BJ (cell line): ENCODE results near the gene RASSF5. TPM values are rescaled to one million over a fixed set of nuclear protein-coding genes. Genes with fewer than 3 reads are reported as not detected.

Experiments used
- CTCF ChIA-PET: fragments of 350-600 bp; formaldehyde crosslinking; extraction: SDS; loops from one replicate; lab custom pipeline; 2021; ENCODE audit warnings: antibody characterized with exemption, inconsistent platforms; lab: Yijun Ruan, JAX
- POLR2A ChIA-PET: fragments of 300-600 bp; sonication (Branson Sonifier 250); formaldehyde crosslinking; extraction: SDS; loops from one replicate; lab custom pipeline; 2021; ENCODE audit warnings: antibody characterized with exemption; lab: Charles Lee
- DNase-seq: peaks from one replicate; pipeline ENCODE4 v3.0.0-alpha.2; 2011; ENCODE audit warnings: low read depth
- H3K27me3 ChIP-seq: 2 replicates; pipeline ENCODE4 v1.6.0; 2011; ENCODE audit warnings: low read length; ENCODE audit not compliant: control insufficient read depth, insufficient read depth
- H3K36me3 ChIP-seq: 2 replicates; pipeline ENCODE4 v1.5.1; 2011; ENCODE audit warnings: low read length; ENCODE audit not compliant: control insufficient read depth, insufficient read depth
- H3K4me3 ChIP-seq: 2 replicates; pipeline ENCODE4 v1.5.1; 2011; ENCODE audit warnings: low read depth, mild to moderate bottlenecking, control low read depth, low read length
- polyA plus RNA-seq: library from polyadenylated mRNA; depleted of rRNA; stranded (reverse); fragments of >200 nt; gene quantifications from 2 replicates; pipeline ENCODE4 v1.2.3, GENCODE V29; 2011
- TF ChIP-seq, protein P1 (sequence below): IDR thresholded peaks from 2 replicates; pipeline ENCODE4 v1.5.1; 2011; ENCODE audit warnings: low read depth, mild to moderate bottlenecking, control low read depth, inconsistent platforms, low read length, moderate library complexity; ENCODE audit not compliant: insufficient read depth

RASSF5 gene
- polyA plus RNA-seq, 1 experiment, result 2.1 TPM

DNA sequence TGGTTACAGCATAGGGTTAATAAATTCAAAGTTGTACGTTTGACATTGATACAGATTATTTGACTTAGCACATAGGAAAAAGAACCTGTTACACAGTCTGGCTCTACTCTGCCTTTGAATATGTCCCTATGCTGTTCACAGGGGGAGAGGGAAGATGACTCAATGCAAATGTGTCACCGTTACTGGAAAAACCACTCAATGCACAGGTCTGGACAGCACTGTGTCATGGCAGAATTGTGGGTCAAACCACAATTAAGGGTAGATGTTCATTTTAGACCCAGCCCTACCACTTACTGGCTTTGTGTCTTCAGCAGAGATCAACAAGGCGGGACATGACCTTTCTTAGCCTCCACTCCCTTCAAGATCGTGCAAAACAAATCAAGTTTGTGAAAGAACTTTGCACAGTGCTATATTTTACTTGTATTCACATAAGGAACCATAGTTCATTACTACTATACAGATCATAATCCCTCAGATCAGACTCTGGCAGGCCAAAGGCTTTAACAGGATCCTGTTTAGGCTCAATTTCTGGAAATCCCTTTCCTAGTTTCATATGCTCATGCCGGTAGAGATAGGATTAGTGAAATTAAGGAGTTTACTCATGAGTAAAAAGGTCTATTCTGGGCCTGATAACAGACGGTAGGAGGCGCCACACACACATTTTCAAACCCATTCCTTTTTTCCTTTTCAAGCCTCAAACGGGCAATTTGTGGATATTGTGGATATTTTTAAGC is 82.9 kb downstream of the RASSF5 start:
- peak; percentile 40 for DNase-seq
- ChIA-PET CTCF (interaction anchor here (1.5 to 7.5 kb wide), 3 partner anchors 45 to 99 kb away, joined by 7 to 150 read pairs (median 8); no protein-coding TSS in a partner anchor), POLR2A (interaction anchor here (0.6 kb wide), 1 partner anchor 22 kb away, joined by 7 read pairs; no protein-coding TSS in a partner anchor)
- H3K36me3 ChIP-seq, result peaks cover 7% of the 10 kb centered on the region
- TF ChIP-seq, protein P1, sequence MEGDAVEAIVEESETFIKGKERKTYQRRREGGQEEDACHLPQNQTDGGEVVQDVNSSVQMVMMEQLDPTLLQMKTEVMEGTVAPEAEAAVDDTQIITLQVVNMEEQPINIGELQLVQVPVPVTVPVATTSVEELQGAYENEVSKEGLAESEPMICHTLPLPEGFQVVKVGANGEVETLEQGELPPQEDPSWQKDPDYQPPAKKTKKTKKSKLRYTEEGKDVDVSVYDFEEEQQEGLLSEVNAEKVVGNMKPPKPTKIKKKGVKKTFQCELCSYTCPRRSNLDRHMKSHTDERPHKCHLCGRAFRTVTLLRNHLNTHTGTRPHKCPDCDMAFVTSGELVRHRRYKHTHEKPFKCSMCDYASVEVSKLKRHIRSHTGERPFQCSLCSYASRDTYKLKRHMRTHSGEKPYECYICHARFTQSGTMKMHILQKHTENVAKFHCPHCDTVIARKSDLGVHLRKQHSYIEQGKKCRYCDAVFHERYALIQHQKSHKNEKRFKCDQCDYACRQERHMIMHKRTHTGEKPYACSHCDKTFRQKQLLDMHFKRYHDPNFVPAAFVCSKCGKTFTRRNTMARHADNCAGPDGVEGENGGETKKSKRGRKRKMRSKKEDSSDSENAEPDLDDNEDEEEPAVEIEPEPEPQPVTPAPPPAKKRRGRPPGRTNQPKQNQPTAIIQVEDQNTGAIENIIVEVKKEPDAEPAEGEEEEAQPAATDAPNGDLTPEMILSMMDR, result peak; percentile 21; the same call in 1 of the 2 replicates
- H3K4me3 ChIP-seq, result no peak overlapping the region
- H3K27me3 ChIP-seq, result no peaks in the 10 kb centered on the region

DNA sequence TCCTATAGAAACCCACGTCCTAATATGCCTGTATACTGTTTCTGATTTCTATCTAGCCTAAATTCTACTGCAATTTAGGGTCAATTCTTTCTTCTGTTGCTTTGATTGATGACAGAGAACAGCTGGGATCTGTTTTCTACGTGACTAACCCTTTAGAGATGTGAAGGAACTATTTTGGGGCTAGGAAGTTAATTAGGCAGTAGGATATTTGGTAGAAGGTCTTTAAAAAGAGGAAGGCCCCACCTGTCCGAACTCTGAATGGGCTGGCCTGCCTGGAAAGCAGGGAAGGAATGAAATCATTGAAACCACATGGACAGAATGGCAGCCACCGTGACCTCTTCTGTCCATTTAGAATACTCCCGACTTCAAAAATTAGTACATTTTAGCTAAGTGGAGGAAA is 83.9 kb downstream of the RASSF5 start:
- POLR2A ChIA-PET, result no interaction called here
- CTCF ChIA-PET, result interaction anchor here (0.8 to 1.5 kb wide), 6 partner anchors 8 to 391 kb away, joined by 3 to 8 read pairs (median 3); partner anchors contain the start of gene EIF2D
- Histone ChIP-seq H3K36me3 (peaks cover 9% of the 10 kb centered on the region), H3K27me3 (no peaks in the 10 kb centered on the region), H3K4me3 (no peak overlapping the region)
- DNase-seq, result no peak
- TF ChIP-seq, protein P1, result no peak

DNA sequence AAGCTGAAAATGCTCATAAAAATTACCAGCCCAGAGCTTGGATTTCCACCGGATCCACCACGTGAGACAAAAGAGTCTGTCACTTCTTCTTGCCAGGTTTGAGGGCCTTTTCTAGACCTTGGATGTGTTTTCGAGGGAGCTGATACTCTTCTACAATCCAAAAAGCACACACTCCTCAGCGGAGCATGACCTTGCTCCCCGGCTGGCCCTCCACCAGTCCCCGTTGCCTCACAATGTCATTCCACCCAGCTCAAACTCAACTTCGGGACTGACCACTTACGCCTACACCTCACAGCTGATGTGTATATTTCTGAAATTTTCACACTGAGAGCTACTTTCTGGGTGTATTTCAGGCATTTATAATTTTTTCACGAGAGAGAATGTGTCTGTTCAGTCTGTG is 84.4 kb downstream of the RASSF5 start:
- peaks cover 9% of the 10 kb centered on the region for H3K36me3 ChIP-seq

DNA sequence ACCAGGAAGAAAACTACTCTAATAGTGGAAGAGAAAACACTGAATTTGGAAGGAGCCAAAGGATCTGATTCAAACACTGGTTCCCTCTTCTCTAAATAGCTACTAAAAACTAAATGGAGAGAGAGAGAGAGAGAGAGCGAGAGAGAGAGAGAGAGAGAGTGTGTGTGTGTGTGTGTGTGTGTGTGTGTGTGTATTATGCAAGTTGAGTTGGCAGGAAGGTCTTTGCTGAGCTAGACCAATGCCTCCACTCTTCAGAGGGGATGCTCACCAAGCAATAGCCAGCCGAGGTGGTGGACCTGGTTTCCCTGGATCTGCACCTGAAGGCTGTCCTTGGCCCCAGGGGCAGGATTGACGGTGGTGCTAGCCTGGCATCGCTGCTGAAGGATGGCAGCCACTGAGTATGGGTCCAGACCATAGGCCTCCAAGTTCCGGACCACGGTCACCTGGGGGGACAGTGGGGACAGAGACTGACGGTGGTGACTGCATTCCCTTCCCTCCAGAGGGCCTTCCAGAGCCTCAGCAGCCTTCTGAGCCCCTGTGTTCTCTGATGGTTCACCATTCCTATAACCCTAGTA is 86.1 kb downstream of the RASSF5 start:
- TF ChIP-seq, protein P1, result no peak
- POLR2A ChIA-PET, result no interaction called here

More for the DNA sequence above, 84.4 kb downstream of the RASSF5 start:
- no peak for DNase-seq
- POLR2A ChIA-PET, result no interaction called here
- CTCF ChIA-PET, result interaction anchor here (0.8 to 1.5 kb wide), 6 partner anchors 9 to 390 kb away, joined by 3 to 8 read pairs (median 3); partner anchors contain the start of gene EIF2D
- TF ChIP-seq, protein P1, result no peak
- no peaks in the 10 kb centered on the region for H3K27me3 ChIP-seq
- no peak overlapping the region for H3K4me3 ChIP-seq

More for the DNA sequence above, 86.1 kb downstream of the RASSF5 start:
- CTCF ChIA-PET, result interaction anchor here (0.7 to 2.8 kb wide), 4 partner anchors 9 to 49 kb away, joined by 3 to 10 read pairs (median 4); no protein-coding TSS in a partner anchor
- no peak overlapping the region for H3K4me3 ChIP-seq
- no peak for DNase-seq
- H3K36me3 ChIP-seq, result peaks cover 9% of the 10 kb centered on the region
- no peaks in the 10 kb centered on the region for H3K27me3 ChIP-seq
